HL-60 (cell line): Measurements from ENCODE around the gene STX18.
A peak's percentile ranks its signal among the peaks of the same experiment; 100 is the strongest.

ENCODE experiments used
- DNase-seq, 2 experiments: peaks; one replicate each; pipeline ENCODE4 v3.0.0-alpha.2; 2010 to 2020; ENCODE audit warnings: low read depth in 1 of 2, low spot score in 1 of 2
- H3K27ac ChIP-seq: fragments of 250-450 bp; sonication (Bioruptor Pico); replicated peaks from 2 replicates; pipeline ENCODE4 v1.5.1; 2020; ENCODE audit warnings: mild to moderate bottlenecking, moderate library complexity
- H3K27me3 ChIP-seq: fragments of 250-450 bp; sonication (Bioruptor Pico); 2 replicates; pipeline ENCODE4 v1.5.1; 2021; ENCODE audit warnings: mild to moderate bottlenecking, moderate library complexity; ENCODE audit not compliant: insufficient read depth, poor library complexity, severe bottlenecking
- H3K4me3 ChIP-seq: replicated peaks from 2 replicates; pipeline ENCODE4 v1.5.1; 2011; ENCODE audit warnings: mild to moderate bottlenecking, control low read depth, low read length; ENCODE audit not compliant: insufficient read depth
- CTCF ChIP-seq: IDR thresholded peaks from one replicate; pipeline ENCODE4 v1.5.1; 2011; ENCODE audit warnings: low read length, control low read depth, inconsistent platforms; ENCODE audit not compliant: insufficient read depth
- GABPA ChIP-seq: IDR thresholded peaks from 2 replicates; pipeline ENCODE4 v1.6.1; 2012; ENCODE audit warnings: low read depth
- POLR2AphosphoS5 ChIP-seq: IDR thresholded peaks from 2 replicates; pipeline ENCODE4 v1.6.1; 2012; ENCODE audit warnings: low read depth
- SPI1 ChIP-seq: IDR thresholded peaks from 2 replicates; pipeline ENCODE4 v1.6.1; 2012; ENCODE audit warnings: low read depth, mild to moderate bottlenecking, borderline replicate concordance
- TF ChIP-seq, protein P1 (sequence below): IDR thresholded peaks from 2 replicates; pipeline ENCODE4 v1.6.1; 2012; ENCODE audit warnings: low read depth; ENCODE audit not compliant: insufficient replicate concordance

Gene STX18

DNA sequence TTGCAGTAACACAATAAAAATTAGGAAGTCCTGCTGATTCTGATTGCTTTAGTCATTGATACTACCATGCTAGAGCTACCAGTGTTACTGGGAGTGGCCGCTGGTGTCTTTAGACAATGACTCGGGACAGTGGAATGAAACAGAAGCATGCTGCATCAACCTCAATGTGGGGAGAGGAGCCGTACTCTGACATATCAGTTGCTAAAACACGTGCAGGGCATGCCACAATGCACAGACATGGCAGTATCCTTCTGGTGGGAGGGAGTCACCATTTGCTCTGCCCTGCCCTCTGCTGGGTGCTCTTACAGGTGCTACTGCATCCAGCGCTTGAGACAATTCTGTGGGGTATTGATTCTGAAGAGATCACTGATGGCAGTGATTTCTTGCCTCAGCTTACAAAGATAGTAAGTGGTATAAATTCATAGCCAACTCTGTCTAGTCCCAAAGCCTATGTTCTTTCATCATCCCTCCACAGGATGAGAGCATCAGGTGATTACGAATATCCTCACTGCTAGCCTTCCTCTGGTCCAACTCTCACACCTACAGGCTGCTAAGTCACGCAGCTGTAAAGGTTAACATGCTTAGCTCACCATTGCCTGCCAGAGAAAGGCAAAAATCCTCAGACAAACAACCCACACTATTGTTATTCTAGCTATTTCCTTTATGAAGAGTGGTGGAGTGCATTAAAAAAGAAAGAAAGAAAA lies 111.2 kb downstream of the STX18 start:
- no peak overlapping the region for H3K27ac ChIP-seq
- H3K4me3 ChIP-seq = no peak overlapping the region
- TF ChIP-seq SPI1 (no peak), GABPA (no peak), POLR2AphosphoS5 (no peak), CTCF (peak; percentile 60)
- TF ChIP-seq, protein P1, sequence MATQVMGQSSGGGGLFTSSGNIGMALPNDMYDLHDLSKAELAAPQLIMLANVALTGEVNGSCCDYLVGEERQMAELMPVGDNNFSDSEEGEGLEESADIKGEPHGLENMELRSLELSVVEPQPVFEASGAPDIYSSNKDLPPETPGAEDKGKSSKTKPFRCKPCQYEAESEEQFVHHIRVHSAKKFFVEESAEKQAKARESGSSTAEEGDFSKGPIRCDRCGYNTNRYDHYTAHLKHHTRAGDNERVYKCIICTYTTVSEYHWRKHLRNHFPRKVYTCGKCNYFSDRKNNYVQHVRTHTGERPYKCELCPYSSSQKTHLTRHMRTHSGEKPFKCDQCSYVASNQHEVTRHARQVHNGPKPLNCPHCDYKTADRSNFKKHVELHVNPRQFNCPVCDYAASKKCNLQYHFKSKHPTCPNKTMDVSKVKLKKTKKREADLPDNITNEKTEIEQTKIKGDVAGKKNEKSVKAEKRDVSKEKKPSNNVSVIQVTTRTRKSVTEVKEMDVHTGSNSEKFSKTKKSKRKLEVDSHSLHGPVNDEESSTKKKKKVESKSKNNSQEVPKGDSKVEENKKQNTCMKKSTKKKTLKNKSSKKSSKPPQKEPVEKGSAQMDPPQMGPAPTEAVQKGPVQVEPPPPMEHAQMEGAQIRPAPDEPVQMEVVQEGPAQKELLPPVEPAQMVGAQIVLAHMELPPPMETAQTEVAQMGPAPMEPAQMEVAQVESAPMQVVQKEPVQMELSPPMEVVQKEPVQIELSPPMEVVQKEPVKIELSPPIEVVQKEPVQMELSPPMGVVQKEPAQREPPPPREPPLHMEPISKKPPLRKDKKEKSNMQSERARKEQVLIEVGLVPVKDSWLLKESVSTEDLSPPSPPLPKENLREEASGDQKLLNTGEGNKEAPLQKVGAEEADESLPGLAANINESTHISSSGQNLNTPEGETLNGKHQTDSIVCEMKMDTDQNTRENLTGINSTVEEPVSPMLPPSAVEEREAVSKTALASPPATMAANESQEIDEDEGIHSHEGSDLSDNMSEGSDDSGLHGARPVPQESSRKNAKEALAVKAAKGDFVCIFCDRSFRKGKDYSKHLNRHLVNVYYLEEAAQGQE = no peak
- no peaks in the 10 kb centered on the region for H3K27me3 ChIP-seq
- peak; percentile 17 to 39 for DNase-seq

DNA sequence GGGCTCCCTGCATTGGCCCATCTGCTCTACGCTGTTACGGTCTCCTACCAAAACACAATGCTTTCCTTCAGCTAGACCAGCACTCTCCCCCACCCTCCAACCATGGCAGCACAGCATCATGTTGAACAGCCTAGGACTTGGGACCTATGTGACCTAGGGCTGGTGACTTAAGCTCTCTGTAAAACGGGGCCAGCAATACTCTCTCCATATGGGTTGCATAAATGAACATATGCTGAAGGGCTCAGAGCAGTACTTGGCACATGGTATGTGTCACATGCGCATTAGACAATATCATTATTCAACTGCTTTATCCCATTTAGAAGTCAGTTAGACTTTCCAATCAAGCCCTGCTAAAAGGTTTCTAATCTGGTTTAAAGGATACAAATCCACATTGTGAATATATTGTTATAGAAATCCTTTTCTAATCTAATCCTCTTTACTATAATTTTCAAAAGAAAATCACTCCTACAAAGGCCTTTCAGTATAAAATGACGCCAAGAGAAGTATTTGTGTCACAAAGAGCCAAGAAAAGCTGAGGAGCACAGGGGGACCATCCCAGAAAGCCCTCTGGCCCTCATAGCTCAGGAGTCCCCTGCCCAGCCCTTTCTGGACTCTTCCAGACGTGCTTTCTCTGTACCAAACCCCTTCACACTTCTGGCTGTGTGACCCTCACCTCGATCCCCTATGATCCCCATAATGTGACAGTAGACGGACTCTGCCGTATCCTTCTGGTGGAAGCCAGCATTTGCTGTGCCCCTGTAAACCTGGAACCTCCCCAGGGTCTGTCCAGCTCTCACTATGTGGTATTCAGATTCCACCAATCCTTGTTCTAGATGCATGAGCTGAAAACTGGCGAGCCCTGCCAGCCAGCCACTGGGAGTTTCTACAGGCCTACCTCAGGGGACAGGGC lies 112.6 kb downstream of the STX18 start:
- Histone ChIP-seq H3K27me3 (no peaks in the 10 kb centered on the region), H3K4me3 (no peak overlapping the region), H3K27ac (no peak overlapping the region)
- no peak for DNase-seq
- TF ChIP-seq SPI1 (no peak), GABPA (no peak), CTCF (no peak), POLR2AphosphoS5 (no peak)
- TF ChIP-seq, protein P1 = no peak

DNA sequence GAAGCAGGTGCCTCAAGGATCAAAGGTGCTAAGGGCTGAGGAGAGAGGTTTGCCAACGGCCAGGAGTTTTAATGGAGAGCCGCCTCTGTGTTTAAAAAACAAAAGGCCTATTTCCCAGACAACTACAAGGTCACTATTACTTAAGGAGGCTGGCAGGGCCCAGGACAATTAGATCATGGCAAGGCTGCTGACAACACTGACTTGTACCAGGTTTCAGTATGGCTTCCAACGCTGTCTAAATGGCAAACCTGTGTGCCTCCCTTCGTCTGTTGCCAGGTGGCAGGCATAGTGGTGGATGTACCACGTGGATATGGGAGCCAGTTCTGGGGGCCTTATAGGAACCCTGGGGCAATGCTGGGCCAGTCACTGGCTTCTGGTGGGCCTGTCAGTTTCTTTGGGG lies 114.0 kb downstream of the STX18 start:
- no peak for DNase-seq
- TF ChIP-seq GABPA (no peak), POLR2AphosphoS5 (no peak), SPI1 (no peak), CTCF (no peak)
- TF ChIP-seq, protein P1 = no peak
- no peak overlapping the region for H3K27ac ChIP-seq
- H3K4me3 ChIP-seq = no peak overlapping the region
- no peaks in the 10 kb centered on the region for H3K27me3 ChIP-seq
